HCT116 (cell line): ENCODE measurements around the gene TRPM1. TPM values are rescaled to one million over a fixed set of nuclear protein-coding genes. Genes with fewer than 3 reads are reported as not detected.

Source experiments
- ATAC-seq: fragments of 200-7000 bp; cut with Tn5 transposase; 2 replicates; pipeline ENCODE4 v1.9.1; 2020; ENCODE audit warnings: mild to moderate bottlenecking, moderate library complexity
- BruUV-seq: library from RNA; stranded (reverse); fragments of 400-500 nt; replicated peaks from 2 replicates; lab custom pipeline; 2021; lab: Mats Ljungman, UMichigan
- CTCF ChIA-PET: fragments of 300-600 bp; sonication (Branson Sonifier 250); formaldehyde crosslinking; loops from one replicate; lab custom pipeline; 2021; ENCODE audit warnings: antibody characterized with exemption; lab: Charles Lee
- POLR2A ChIA-PET: fragments of 300-600, 350-600 bp; sonication (Branson Sonifier 250); formaldehyde crosslinking; loops from one replicate; lab custom pipeline; 2021; ENCODE audit warnings: antibody characterized with exemption; lab: Charles Lee
- RAD21 ChIA-PET, 2 experiments: fragments of 300-600 bp; sonication (Branson Sonifier 250); formaldehyde crosslinking; loops; one replicate each; lab custom pipeline; 2023; ENCODE audit warnings: low total read pairs in 2 of 2; ENCODE audit not compliant: uncharacterized antibody in 2 of 2, unreplicated experiment in 2 of 2, low non-redundant PET in 1 of 2; lab: Charles Lee
- DNase-seq: peaks from one replicate; pipeline ENCODE4 v3.0.0-alpha.2; 2010; ENCODE audit warnings: low read depth, low spot score
- H2AFZ ChIP-seq: fragments of 200-600 bp; shearing (Covaris generic), sonication (generic); 2 replicates; pipeline ENCODE4 v1.6.1; 2017; ENCODE audit warnings: low read depth, mixed run types, mixed read lengths, antibody characterized with exemption, low read length; ENCODE audit not compliant: poor library complexity, severe bottlenecking
- H3K27ac ChIP-seq: 2 replicates; pipeline ENCODE4 v1.5.1; 2012; ENCODE audit warnings: low read depth, low read length
- H3K27me3 ChIP-seq: fragments of 200-600 bp; sonication (generic); 2 replicates; pipeline ENCODE4 v1.6.1; 2016; ENCODE audit warnings: mixed run types, low read length, mixed read lengths; ENCODE audit not compliant: insufficient read depth
- H3K36me3 ChIP-seq, 2 experiments: fragments of 200-500 bp in 1 of 2; fragments of 200-600 bp in 1 of 2; sonication (Bioruptor generic) in 1 of 2; sonication (generic) in 1 of 2; 2 replicates each; pipeline versions ENCODE4 v1.5.1 to v1.6.1; 2014 to 2016; ENCODE audit warnings: low read length in 2 of 2, inconsistent platforms in 1 of 2, mixed read lengths in 1 of 2, mixed run types in 1 of 2; ENCODE audit not compliant: insufficient read depth in 2 of 2, control insufficient read depth in 1 of 2
- H3K4me1 ChIP-seq, 2 experiments: fragments of 200-600 bp in 1 of 2; sonication (generic) in 1 of 2; 2 replicates each; pipeline versions ENCODE4 v1.5.1 to v1.6.1; 2012 to 2017; ENCODE audit warnings: low read length in 2 of 2, inconsistent platforms in 1 of 2, mild to moderate bottlenecking in 1 of 2, mixed read lengths in 1 of 2, mixed run types in 1 of 2, moderate library complexity in 1 of 2; ENCODE audit not compliant: insufficient read depth in 2 of 2, control insufficient read depth in 1 of 2
- H3K4me2 ChIP-seq: fragments of 200-600 bp; sonication (generic); 2 replicates; pipeline ENCODE4 v1.6.1; 2017; ENCODE audit warnings: mixed run types, low read length, mixed read lengths
- H3K4me3 ChIP-seq, 2 experiments: fragments of 200-600 bp in 1 of 2; sonication (generic) in 1 of 2; replicated peaks in 1 of 2; 2 replicates each; pipeline ENCODE4 v1.5.1; 2011 to 2016; ENCODE audit warnings: low read length in 2 of 2, control low read depth in 1 of 2, low read depth in 1 of 2, mild to moderate bottlenecking in 1 of 2, mixed read lengths in 1 of 2, mixed run types in 1 of 2
- H3K79me2 ChIP-seq: fragments of 200-600 bp; sonication (generic); 2 replicates; pipeline ENCODE4 v1.6.1; 2017; ENCODE audit warnings: mild to moderate bottlenecking, mixed run types, low read length, moderate library complexity, mixed read lengths; ENCODE audit not compliant: insufficient read depth
- H3K9ac ChIP-seq: fragments of 200-600 bp; sonication (generic); 2 replicates; pipeline ENCODE4 v1.6.1; 2016; ENCODE audit warnings: low read length, mixed read lengths
- H3K9me2 ChIP-seq: fragments of 200-600 bp; sonication (generic), shearing (Covaris generic); 2 replicates; pipeline ENCODE4 v1.6.1; 2017; ENCODE audit warnings: mixed run types, mild to moderate bottlenecking, moderate library complexity; ENCODE audit not compliant: insufficient read depth
- H3K9me3 ChIP-seq, 2 experiments: fragments of 200-500 bp in 1 of 2; fragments of 200-600 bp in 1 of 2; sonication (Bioruptor generic) in 1 of 2; sonication (generic) in 1 of 2; 2 replicates each; pipeline ENCODE4 v1.6.1; 2014 to 2017; ENCODE audit warnings: low read length in 2 of 2, mixed read lengths in 2 of 2, inconsistent platforms in 1 of 2, low read depth in 1 of 2, mild to moderate bottlenecking in 1 of 2, mixed run types in 1 of 2, moderate library complexity in 1 of 2; ENCODE audit not compliant: control insufficient read depth in 1 of 2, insufficient read depth in 1 of 2
- H4K20me1 ChIP-seq: fragments of 200-600 bp; sonication (generic), shearing (Covaris generic); 2 replicates; pipeline ENCODE4 v1.6.1; 2017; ENCODE audit warnings: mixed run types, mild to moderate bottlenecking, moderate library complexity; ENCODE audit not compliant: insufficient read depth
- CBX3 ChIP-seq: IDR thresholded peaks from 2 replicates; pipeline ENCODE4 v1.6.1; 2012; ENCODE audit warnings: low read depth
- EZH2phosphoT487 ChIP-seq: fragments of 200-600 bp; IDR thresholded peaks from 2 replicates; pipeline ENCODE4 v1.6.1; 2018; ENCODE audit warnings: antibody characterized with exemption, borderline replicate concordance
- RAD21 ChIP-seq: IDR thresholded peaks from 2 replicates; pipeline ENCODE4 v1.6.1; 2012; ENCODE audit warnings: low read depth, mild to moderate bottlenecking
- REST ChIP-seq: IDR thresholded peaks from 2 replicates; pipeline ENCODE4 v1.6.1; 2012; ENCODE audit warnings: low read depth
- SIN3A ChIP-seq: IDR thresholded peaks from 2 replicates; pipeline ENCODE4 v1.6.1; 2012; ENCODE audit warnings: low read depth
- SP1 ChIP-seq: IDR thresholded peaks from 2 replicates; pipeline ENCODE4 v1.6.1; 2012; ENCODE audit warnings: low read depth
- YY1 ChIP-seq: IDR thresholded peaks from 2 replicates; pipeline ENCODE4 v1.6.1; 2011; ENCODE audit warnings: low read length, low read depth, moderate library complexity, mild to moderate bottlenecking; ENCODE audit not compliant: insufficient replicate concordance; ENCODE audit errors: extremely low read depth
- intact Hi-C: fragments of 100-400 bp; cut with micrococcal nuclease; formaldehyde crosslinking; loops from 2 replicates; pipeline ENCODE4 v1.10.0; 2022
- total RNA-seq: library from RNA; stranded (reverse); gene quantifications from one replicate; pipeline ENCODE4 v1.2.1, GENCODE V29; 2021; ENCODE audit not compliant: unreplicated experiment

Gene TRPM1
- total RNA-seq, 1 experiment from 2014 or later, result not detected

DNA sequence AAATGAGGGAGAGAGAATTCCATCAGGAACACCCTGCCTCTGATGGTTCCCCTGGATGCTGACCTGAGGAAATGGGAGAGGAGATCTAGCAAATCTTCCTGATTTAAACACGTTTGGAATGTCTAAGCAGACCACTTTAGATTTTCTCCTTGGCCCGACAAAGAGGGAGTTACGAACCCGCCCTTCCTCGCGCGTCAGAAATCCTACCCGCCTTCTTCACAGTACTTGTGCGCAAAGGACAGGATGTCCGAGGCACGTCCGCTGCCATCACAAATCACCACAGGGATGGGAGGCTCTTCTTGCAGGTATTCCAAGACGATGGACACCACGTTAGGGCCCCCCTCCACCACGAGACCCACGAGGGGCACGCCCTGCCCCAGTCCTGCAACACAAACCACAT, 38.6 kb downstream of the TRPM1 start:
- Histone ChIP-seq H3K36me3 (no peaks in the 10 kb centered on the region), H3K9me3 (no peaks in the 10 kb centered on the region), H3K9ac (no peak overlapping the region), H3K79me2 (no peaks in the 10 kb centered on the region), H3K4me1 (no peaks in the 10 kb centered on the region), H3K4me3 (no peak overlapping the region), H3K27me3 (no peaks in the 10 kb centered on the region), H3K4me2 (no peak overlapping the region), H3K9me2 (no peaks in the 10 kb centered on the region), H4K20me1 (no peaks in the 10 kb centered on the region), H2AFZ (no peak overlapping the region), H3K27ac (no peak overlapping the region)
- ChIA-PET CTCF (no interaction called here), POLR2A (no interaction called here), RAD21 (no interaction called here)
- no peak for DNase-seq
- BruUV-seq, result no TSS peak
- TF ChIP-seq REST, result no peak
- no peak for TF ChIP-seq SIN3A
- TF ChIP-seq SP1, result no peak
- ATAC-seq, result no peak
- intact Hi-C loops, result no loop called here

DNA sequence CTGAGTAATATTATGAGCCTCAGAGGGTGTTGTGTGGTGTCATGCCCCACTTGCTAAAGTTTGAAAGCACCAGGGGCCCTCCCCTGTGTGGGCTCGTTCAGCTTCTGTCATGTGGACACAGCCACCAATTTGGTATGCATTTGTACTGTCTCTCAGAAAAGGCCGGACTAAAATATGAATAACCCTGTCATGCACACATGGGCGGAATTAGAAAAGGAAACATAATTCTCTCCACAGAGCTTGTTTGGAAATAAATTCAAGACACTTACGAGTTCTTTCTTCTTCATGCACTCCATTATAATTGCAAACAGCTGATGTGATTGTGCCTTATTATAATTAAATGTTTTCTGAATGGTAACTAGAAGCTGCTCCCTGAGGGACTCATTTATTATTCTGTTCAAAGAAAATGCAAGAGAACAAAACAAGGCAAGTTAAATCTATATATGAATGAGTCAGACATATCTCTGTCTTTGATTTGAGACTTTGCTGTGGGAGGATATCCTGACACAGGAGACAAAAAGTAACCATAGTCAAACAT, 39.1 kb downstream of the TRPM1 start:
- Histone ChIP-seq H4K20me1 (no peaks in the 10 kb centered on the region), H2AFZ (no peak overlapping the region), H3K4me1 (no peaks in the 10 kb centered on the region), H3K9ac (no peak overlapping the region), H3K79me2 (no peaks in the 10 kb centered on the region), H3K27ac (no peak overlapping the region), H3K27me3 (no peaks in the 10 kb centered on the region), H3K4me2 (no peak overlapping the region), H3K36me3 (no peaks in the 10 kb centered on the region), H3K9me2 (no peaks in the 10 kb centered on the region), H3K4me3 (no peak overlapping the region), H3K9me3 (no peaks in the 10 kb centered on the region)
- intact Hi-C loops, result no loop called here
- POLR2A ChIA-PET, result no interaction called here
- no TSS peak for BruUV-seq
- no peak for ATAC-seq
- no peak for DNase-seq
- RAD21 ChIA-PET, result no interaction called here
- CTCF ChIA-PET, result no interaction called here
- TF ChIP-seq EZH2phosphoT487 (no peak), RAD21 (no peak), CBX3 (no peak), YY1 (no peak)
